GM12875 (cell line): ENCODE measurements around the gene KRTAP2-4.

ENCODE experiments used
- H3K4me3 ChIP-seq: one replicate; pipeline ENCODE4 v1.5.1; 2011; ENCODE audit warnings: low read depth, low read length, control low read depth
- TF ChIP-seq, protein P1 (sequence below): IDR thresholded peaks from 2 replicates; pipeline ENCODE4 v1.5.1; 2011; ENCODE audit warnings: low read depth, mild to moderate bottlenecking, control low read depth, inconsistent platforms, low read length, moderate library complexity, borderline replicate concordance; ENCODE audit not compliant: insufficient read depth

Gene KRTAP2-4

DNA sequence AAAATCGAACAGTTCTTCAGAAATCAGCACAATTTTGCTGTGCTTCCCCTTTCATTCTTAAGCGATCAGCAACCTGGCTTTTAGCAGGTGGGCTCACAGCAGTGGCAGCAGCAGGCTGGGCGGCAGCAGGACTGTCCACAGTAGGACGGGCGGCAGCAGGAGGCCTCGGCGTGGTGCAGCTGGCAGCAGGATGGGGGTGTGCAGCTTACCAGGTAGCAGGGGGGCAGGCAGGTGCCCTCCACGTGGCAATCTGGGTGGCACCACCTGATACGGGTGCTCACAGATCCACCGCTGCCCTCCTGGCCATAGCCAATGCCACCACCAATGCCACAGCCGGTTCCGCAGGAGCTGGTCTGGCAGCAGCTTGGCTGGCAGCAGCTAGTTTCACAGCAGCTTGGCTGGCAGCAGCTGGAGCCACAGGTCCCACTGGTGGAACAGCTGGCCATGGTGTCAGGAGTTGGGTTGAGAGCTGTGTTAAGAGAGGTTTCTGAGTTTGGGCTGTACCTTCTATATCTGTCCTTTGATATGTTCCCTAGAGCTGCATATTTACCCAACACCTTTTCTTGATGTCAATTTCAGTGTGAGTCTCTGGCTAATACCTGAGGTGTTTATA lies 35.9 kb downstream of the KRTAP2-4 start, which contains the start of gene KRTAP1-4:
TSS of gene KRTAP1-4 (minus strand) at position 563 of the 613 bp plus-strand sequence. CDS start at position 446, 117 bp downstream.
- no peak within 1 kb of the TSS for H3K4me3 ChIP-seq
- TF ChIP-seq, protein P1, sequence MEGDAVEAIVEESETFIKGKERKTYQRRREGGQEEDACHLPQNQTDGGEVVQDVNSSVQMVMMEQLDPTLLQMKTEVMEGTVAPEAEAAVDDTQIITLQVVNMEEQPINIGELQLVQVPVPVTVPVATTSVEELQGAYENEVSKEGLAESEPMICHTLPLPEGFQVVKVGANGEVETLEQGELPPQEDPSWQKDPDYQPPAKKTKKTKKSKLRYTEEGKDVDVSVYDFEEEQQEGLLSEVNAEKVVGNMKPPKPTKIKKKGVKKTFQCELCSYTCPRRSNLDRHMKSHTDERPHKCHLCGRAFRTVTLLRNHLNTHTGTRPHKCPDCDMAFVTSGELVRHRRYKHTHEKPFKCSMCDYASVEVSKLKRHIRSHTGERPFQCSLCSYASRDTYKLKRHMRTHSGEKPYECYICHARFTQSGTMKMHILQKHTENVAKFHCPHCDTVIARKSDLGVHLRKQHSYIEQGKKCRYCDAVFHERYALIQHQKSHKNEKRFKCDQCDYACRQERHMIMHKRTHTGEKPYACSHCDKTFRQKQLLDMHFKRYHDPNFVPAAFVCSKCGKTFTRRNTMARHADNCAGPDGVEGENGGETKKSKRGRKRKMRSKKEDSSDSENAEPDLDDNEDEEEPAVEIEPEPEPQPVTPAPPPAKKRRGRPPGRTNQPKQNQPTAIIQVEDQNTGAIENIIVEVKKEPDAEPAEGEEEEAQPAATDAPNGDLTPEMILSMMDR: no peak

DNA sequence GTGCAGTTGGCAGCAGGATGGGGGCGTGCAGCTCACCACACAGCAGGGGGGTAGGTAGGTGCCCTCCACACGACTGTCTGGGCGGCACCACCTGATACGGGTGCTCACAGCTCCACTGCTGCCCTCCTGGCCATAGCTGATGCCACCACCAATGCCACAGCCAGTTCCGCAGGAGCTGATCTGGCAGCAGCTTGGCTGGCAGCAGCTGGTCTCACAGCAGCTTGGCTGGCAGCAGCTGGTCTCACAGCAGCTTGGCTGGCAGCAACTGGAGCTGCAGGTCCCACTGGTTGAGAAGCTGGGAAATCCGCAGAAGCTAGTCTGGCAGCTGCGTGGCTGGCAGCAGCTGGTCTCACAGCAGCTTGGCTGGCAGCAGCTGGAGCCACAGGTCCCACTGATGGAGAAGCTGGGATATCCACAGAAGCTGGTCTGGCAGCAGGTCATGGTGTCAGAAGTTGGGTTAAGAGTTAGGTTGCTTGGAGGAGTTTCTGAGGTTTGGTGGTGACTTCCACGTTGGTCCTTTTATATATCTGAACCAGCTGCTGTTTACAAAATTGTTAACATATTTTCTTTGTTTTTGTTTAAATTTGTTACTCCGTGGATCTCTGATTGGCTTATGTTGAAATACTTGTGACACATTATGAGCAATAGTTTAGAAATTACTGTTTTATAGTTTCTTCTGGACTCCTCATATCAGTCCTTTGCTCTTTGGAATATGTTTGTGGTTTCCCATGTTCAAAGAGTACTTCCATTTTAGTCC lies 38.8 kb downstream of the KRTAP2-4 start, which contains the start of gene KRTAP1-5:
TSS of gene KRTAP1-5 (minus strand) at position 494 of the 757 bp plus-strand sequence. CDS start at position 441, 53 bp downstream.
- H3K4me3 ChIP-seq: no peak within 1 kb of the TSS
- TF ChIP-seq, protein P1: no peak

DNA sequence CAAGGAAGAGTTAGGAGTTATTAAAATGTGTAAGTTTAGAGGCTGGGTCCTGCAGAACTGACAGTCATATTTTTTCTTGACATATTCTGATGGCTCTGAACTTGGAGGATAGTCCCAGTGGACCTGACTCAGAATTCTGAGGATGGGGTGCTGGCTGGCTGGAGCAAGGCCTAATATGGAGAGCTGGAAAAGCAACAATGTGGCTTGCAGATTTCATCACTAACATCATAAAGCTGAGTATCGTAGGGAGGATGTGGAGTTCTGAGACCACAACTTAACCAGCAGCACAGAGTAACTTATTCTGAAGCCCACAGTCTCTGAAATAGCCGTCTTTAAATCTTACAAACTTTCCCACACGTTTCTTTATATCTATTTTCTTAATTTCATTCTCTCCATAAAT lies 41.0 kb downstream of the KRTAP2-4 start:
- TF ChIP-seq, protein P1: no peak
- no peak overlapping the region for H3K4me3 ChIP-seq

DNA sequence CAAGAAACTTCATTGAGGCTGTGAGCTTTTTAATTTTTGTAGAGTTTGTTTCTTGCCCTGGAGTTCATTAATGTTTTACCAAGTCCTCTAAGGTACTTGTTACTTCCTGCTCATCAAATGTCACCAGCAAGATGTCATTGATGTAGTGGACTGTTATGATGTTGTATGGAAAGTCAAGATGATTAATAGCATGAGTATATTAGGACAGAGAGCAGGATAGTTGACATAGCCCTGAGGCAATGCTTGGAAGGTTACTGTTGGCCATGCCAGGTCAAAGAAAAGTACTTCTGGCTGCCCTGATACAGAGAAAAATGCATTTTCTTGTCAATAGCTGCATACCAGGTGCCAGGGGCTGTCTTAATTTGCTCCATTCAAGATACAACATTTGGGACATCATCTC lies 45.3 kb downstream of the KRTAP2-4 start:
- H3K4me3 ChIP-seq: no peak overlapping the region
- TF ChIP-seq, protein P1: no peak

DNA sequence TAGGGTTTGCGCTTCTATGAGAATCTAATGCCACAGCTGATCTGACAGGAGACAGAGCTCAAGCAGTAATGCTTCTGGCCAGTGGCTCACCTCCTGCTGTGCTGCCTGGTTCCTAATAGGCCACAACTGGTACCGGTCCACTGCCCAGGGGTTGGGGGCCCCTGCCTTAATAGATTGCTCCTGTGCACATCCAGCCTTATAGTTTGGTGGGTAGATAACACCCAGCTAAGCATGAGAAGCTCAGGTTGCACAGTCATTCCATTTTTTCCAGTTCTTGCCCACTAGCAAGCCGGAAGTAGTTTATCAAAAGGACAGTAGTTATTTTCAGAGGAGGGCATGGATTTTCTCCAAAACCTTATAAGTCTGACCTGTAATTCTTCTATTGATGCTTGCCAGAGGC lies 46.3 kb downstream of the KRTAP2-4 start:
- TF ChIP-seq, protein P1: no peak
- no peak overlapping the region for H3K4me3 ChIP-seq

DNA sequence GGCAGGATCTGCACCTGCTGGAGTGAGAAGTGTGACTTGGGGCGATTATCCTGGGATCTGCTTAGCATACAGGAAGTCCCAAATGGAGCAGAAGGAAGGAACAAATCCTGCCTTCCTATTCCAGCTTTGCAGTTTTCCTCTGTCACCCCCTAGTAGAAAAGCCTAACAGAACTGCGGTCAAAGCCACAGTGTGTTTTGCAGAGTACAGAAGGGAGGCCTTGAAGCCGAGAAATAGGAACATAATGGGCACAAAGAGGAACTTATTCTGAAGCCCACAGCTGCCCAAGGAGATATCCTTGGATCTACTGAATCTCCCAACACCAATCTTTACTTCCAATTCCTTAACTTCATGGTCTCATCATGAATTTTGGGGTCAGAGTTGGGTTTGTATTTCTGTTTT lies 47.1 kb downstream of the KRTAP2-4 start:
- no peak overlapping the region for H3K4me3 ChIP-seq
- TF ChIP-seq, protein P1: no peak

DNA sequence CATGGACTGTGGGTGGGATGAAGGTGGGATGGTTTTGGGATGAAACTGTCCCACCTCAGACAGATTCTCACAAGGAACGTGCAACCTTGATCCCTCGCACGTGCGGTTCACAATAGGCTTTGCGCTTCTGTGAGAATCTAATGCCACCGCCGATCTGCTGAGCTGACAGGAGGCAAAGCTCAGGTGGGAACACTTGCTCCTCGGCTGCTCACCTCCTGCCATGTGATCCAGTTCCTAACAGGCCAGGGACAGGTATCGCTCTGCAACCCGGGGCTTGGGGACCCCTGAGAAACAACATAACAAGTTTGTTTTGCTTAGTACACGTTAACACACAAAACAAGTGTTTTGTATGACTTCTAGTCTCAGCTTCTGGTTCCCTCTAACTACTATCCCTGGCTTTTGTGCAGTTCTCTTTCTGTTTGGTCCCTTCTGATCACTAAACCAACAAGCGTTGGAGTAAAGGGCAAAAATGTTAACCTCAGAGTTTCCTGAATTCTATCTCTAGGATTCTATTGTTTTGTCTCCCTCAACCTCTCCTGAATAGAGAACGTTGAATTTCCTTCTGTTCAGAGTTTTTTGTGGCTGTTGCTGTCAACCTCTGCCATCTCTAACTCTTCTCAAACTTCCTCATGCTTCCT lies 49.0 kb downstream of the KRTAP2-4 start:
- TF ChIP-seq, protein P1: no peak
- no peak overlapping the region for H3K4me3 ChIP-seq
